Measurements from ENCODE around the gene NPL. TPM values are rescaled to one million over a fixed set of nuclear protein-coding genes. Genes with fewer than 3 reads are reported as not detected.
A peak's percentile ranks its signal among the peaks of the same experiment; 100 is the strongest.

NPL gene
- total RNA-seq, 2 donors from 2014 or later, result 5.8 to 8.7 TPM

DNA sequence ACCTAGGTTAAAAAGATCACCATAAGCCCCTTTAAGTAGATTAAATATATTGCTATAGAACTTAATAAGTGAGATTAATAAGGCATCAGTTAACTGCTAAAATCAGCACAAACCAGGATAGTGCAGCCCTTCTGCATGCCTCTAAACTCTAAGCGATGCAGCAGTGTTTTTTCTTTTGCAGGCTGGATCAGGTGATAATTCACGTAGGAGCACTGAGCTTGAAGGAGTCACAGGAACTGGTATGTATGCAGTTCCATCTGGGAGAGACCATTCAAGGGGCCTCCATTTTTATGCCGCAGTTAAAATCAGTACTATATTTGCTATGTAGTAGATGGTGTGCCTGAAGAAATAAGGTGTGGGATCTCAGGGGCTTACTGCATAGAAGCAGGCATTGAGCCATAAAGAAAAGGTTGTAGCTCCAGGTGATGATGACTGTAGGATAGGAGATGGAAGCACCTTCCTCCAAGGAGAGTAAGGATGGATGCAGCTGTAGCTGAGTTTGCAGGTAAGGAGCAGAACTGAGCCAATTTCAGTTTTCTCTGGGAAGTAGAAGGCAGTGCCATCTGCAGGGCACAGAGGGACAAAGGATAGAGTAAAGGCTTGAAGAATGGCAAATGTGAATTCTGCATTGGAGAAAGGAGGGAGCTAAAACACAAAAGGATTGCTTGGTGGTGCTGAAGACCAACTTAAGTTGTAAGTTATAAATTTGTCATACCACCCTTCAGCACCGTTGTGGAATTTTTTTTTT, 22.6 kb downstream of the NPL start:
- no peak overlapping the region for H3K9ac ChIP-seq (ENCODE audit: extremely low read depth, low read length, poor library complexity, severe bottlenecking)
- H3K9me3 Mint-ChIP-seq, result no peaks in the 10 kb centered on the region
- H3K4me3 ChIP-seq (ENCODE audit: low read length), result no peak overlapping the region
- peaks cover 19% of the 10 kb centered on the region for H3K27me3 Mint-ChIP-seq (ENCODE audit: insufficient read depth)
- no peak overlapping the region for H3K27ac Mint-ChIP-seq
- no peaks in the 10 kb centered on the region for H3K27me3 ChIP-seq (ENCODE audit: control insufficient read depth, insufficient read depth, low read length, poor library complexity, severe bottlenecking)
- peaks cover 3% of the 10 kb centered on the region for H3K36me3 Mint-ChIP-seq (ENCODE audit: low read depth)
- H3K4me1 ChIP-seq (ENCODE audit: control insufficient read depth, insufficient read depth, low read length), result no peaks in the 10 kb centered on the region
- DNase-seq, result no peak
- no peak overlapping the region for H3K27ac ChIP-seq (ENCODE audit: low read depth, low read length)
- H3K4me1 Mint-ChIP-seq, result peaks cover 13% of the 10 kb centered on the region
- no peak overlapping the region for H3K4me3 Mint-ChIP-seq
- peaks cover 28% of the 10 kb centered on the region for H3K36me3 ChIP-seq (ENCODE audit: control insufficient read depth, insufficient read depth, low read length)
- H3K9me3 ChIP-seq (ENCODE audit: control insufficient read depth, low read length), result no peaks in the 10 kb centered on the region
- WGBS, 2 experiments (ENCODE audit: insufficient coverage in 1 of 2, insufficient read length in 1 of 2), result 85 to 100% methylated on average over 3 to 4 of the region's 4 CpGs
- TF ChIP-seq, protein P1, sequence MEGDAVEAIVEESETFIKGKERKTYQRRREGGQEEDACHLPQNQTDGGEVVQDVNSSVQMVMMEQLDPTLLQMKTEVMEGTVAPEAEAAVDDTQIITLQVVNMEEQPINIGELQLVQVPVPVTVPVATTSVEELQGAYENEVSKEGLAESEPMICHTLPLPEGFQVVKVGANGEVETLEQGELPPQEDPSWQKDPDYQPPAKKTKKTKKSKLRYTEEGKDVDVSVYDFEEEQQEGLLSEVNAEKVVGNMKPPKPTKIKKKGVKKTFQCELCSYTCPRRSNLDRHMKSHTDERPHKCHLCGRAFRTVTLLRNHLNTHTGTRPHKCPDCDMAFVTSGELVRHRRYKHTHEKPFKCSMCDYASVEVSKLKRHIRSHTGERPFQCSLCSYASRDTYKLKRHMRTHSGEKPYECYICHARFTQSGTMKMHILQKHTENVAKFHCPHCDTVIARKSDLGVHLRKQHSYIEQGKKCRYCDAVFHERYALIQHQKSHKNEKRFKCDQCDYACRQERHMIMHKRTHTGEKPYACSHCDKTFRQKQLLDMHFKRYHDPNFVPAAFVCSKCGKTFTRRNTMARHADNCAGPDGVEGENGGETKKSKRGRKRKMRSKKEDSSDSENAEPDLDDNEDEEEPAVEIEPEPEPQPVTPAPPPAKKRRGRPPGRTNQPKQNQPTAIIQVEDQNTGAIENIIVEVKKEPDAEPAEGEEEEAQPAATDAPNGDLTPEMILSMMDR (conservative IDR thresholded peaks at IDR 0.05), result peak; percentile 54

DNA sequence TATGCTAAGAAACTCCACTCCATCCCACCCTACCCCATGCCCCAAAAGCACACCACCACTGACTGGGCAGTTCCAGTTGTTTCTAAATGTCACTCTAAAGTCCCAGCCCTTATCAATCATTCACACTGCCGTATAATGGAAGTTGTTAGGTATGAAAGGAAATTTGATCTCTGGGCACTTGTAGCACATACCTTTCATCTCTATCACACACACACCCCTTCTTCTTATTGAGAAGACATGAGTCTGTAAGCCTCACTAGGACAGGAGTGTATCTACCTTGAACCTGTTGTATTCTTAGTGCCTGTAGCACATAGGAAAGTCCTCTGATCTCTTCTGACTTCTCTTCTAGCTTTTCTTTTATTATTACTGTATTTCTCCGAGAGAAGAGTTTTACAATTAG, 27.3 kb downstream of the NPL start:
- peaks cover 8% of the 10 kb centered on the region for H3K36me3 Mint-ChIP-seq (ENCODE audit: low read depth)
- TF ChIP-seq, protein P1 (conservative IDR thresholded peaks at IDR 0.05), result no peak
- no CpG with 5 or more reads among the region's 2 CpGs for WGBS, 2 experiments (ENCODE audit: insufficient coverage in 1 of 2, insufficient read length in 1 of 2)
- Histone ChIP-seq H3K4me3 (ENCODE audit: low read length) (no peak overlapping the region), H3K4me1 (ENCODE audit: control insufficient read depth, insufficient read depth, low read length) (no peaks in the 10 kb centered on the region), H3K27ac (ENCODE audit: low read depth, low read length) (no peak overlapping the region), H3K9ac (ENCODE audit: extremely low read depth, low read length, poor library complexity, severe bottlenecking) (no peak overlapping the region), H3K9me3 (ENCODE audit: control insufficient read depth, low read length) (no peaks in the 10 kb centered on the region), H3K27me3 (ENCODE audit: control insufficient read depth, insufficient read depth, low read length, poor library complexity, severe bottlenecking) (no peaks in the 10 kb centered on the region), H3K36me3 (ENCODE audit: control insufficient read depth, insufficient read depth, low read length) (peaks cover 53% of the 10 kb centered on the region)
- no peak for DNase-seq
- no peaks in the 10 kb centered on the region for H3K9me3 Mint-ChIP-seq
- H3K27ac Mint-ChIP-seq, result no peak overlapping the region
- H3K4me3 Mint-ChIP-seq, result no peak overlapping the region
- no peaks in the 10 kb centered on the region for H3K4me1 Mint-ChIP-seq
- peaks cover 8% of the 10 kb centered on the region for H3K27me3 Mint-ChIP-seq (ENCODE audit: insufficient read depth)

DNA sequence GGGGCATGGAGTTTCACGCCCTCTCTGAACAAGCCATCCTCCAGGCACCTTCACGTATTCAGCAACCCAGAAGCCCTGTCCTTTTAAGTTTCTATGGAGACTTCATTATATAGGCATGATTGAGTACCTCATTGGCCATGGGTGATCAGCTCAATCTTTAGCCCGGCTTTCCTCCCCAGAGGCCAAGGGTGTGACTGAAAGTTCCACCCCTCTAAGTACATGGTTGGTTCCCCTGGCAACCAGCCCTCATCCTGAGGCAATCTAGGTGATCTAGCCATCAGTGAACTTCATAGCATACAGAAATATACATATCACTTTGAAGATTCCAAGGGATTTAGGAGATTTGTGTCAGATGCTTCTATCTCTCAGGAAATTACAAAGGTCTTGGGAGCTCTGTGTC, 28.2 kb downstream of the NPL start:
- no peaks in the 10 kb centered on the region for H3K9me3 ChIP-seq (ENCODE audit: control insufficient read depth, low read length)
- WGBS, 2 experiments (ENCODE audit: insufficient coverage in 1 of 2, insufficient read length in 1 of 2), result 94% methylated on average over 3 of the region's 3 CpGs; no CpG with 5 or more reads in 1 of the 2 experiments
- Mint-ChIP-seq H3K36me3 (ENCODE audit: low read depth) (peaks cover 8% of the 10 kb centered on the region), H3K27me3 (ENCODE audit: insufficient read depth) (peaks cover 8% of the 10 kb centered on the region), H3K4me3 (no peak overlapping the region), H3K4me1 (no peaks in the 10 kb centered on the region), H3K27ac (no peak overlapping the region), H3K9me3 (no peaks in the 10 kb centered on the region)
- no peak overlapping the region for H3K9ac ChIP-seq (ENCODE audit: extremely low read depth, low read length, poor library complexity, severe bottlenecking)
- no peaks in the 10 kb centered on the region for H3K4me1 ChIP-seq (ENCODE audit: control insufficient read depth, insufficient read depth, low read length)
- TF ChIP-seq, protein P1 (conservative IDR thresholded peaks at IDR 0.05), result no peak
- H3K36me3 ChIP-seq (ENCODE audit: control insufficient read depth, insufficient read depth, low read length), result peaks cover 60% of the 10 kb centered on the region
- DNase-seq, result no peak
- no peak overlapping the region for H3K4me3 ChIP-seq (ENCODE audit: low read length)
- H3K27ac ChIP-seq (ENCODE audit: low read depth, low read length), result no peak overlapping the region
- H3K27me3 ChIP-seq (ENCODE audit: control insufficient read depth, insufficient read depth, low read length, poor library complexity, severe bottlenecking), result no peaks in the 10 kb centered on the region
